PC-3 (cell line): Measurements from ENCODE around the gene CCL4.

Source experiments
- CTCF ChIP-seq: fragments of 300-600 bp; sonication (generic); conservative IDR thresholded peaks from 2 replicates; pipeline ENCODE4 v1.5.1; 2017; ENCODE audit warnings: antibody characterized with exemption, low read depth, mild to moderate bottlenecking, low read length
- EZH2 ChIP-seq: fragments of 300-600 bp; sonication (generic); IDR thresholded peaks from one replicate; pipeline ENCODE4 v1.6.1; 2017; ENCODE audit warnings: antibody characterized with exemption, mild to moderate bottlenecking, low read length; ENCODE audit not compliant: unreplicated experiment
- EZH2phosphoT487 ChIP-seq: fragments of 300-600 bp; sonication (generic); IDR thresholded peaks from 2 replicates; pipeline ENCODE4 v1.6.1; 2018; ENCODE audit warnings: mild to moderate bottlenecking, antibody characterized with exemption, low read length, borderline replicate concordance

GRCh38 chr17:36133602-36134236, 30.1 kb downstream of the CCL4 start:
- TF ChIP-seq EZH2 (no peak), CTCF (no peak), EZH2phosphoT487 (no peak)
